IMR-90 (cell line): ENCODE data around the gene LINGO1. TPM values are rescaled to one million over a fixed set of nuclear protein-coding genes. Genes with fewer than 3 reads are reported as not detected.

Experiments used
- ATAC-seq: fragments of 200-7000 bp; cut with Tn5 transposase; 2 replicates; pipeline ENCODE4 v1.9.1; 2020; ENCODE audit warnings: low read depth, mild to moderate bottlenecking, moderate library complexity
- BruUV-seq: library from RNA; stranded (reverse); fragments of 400-500 nt; replicated peaks from 2 replicates; lab custom pipeline; 2021; lab: Mats Ljungman, UMichigan
- CTCF ChIA-PET: fragments of 300-600 bp; formaldehyde crosslinking; extraction: SDS; loops from one replicate; lab custom pipeline; 2021; ENCODE audit warnings: antibody characterized with exemption; lab: Yijun Ruan, JAX
- POLR2A ChIA-PET: fragments of 300-600 bp; sonication (Branson Sonifier 250); formaldehyde crosslinking; loops from one replicate; lab custom pipeline; 2022; ENCODE audit warnings: antibody characterized with exemption; ENCODE audit not compliant: unreplicated experiment; lab: Charles Lee
- DNase-seq: peaks from one replicate; pipeline ENCODE4 v3.0.0; 2013
- H2AFZ ChIP-seq: replicated peaks from 2 replicates; pipeline ENCODE3; 2013; ENCODE audit warnings: low read length, mild to moderate bottlenecking; ENCODE audit not compliant: poor library complexity
- H2AK5ac ChIP-seq: 2 replicates; pipeline ENCODE4 v1.6.1; 2013; ENCODE audit warnings: low read depth, low read length, inconsistent platforms
- H2AK9ac ChIP-seq: replicated peaks from 2 replicates; pipeline ENCODE3; 2013; ENCODE audit warnings: mild to moderate bottlenecking, low read depth, low read length, moderate library complexity; ENCODE audit not compliant: poor library complexity
- H2BK120ac ChIP-seq: 2 replicates; pipeline ENCODE4 v1.6.1; 2013; ENCODE audit warnings: low read depth, low read length, inconsistent platforms
- H2BK15ac ChIP-seq: 3 replicates; pipeline ENCODE4 v1.6.1; 2013; ENCODE audit warnings: low read depth, low read length, inconsistent platforms
- H2BK20ac ChIP-seq: 2 replicates; pipeline ENCODE4 v1.6.1; 2013; ENCODE audit warnings: low read depth, mild to moderate bottlenecking, inconsistent platforms, low read length, moderate library complexity
- H2BK5ac ChIP-seq: 2 replicates; pipeline ENCODE4 v1.6.1; 2013; ENCODE audit warnings: mild to moderate bottlenecking, low read depth, low read length, inconsistent platforms; ENCODE audit not compliant: poor library complexity, severe bottlenecking
- H3K14ac ChIP-seq: replicated peaks from 2 replicates; pipeline ENCODE4 v1.6.1; 2013; ENCODE audit warnings: low read depth, low read length, inconsistent platforms
- H3K18ac ChIP-seq: 2 replicates; pipeline ENCODE4 v1.6.1; 2013; ENCODE audit warnings: low read depth, low read length, control low read depth
- H3K23ac ChIP-seq: 2 replicates; pipeline ENCODE4 v1.6.1; 2013; ENCODE audit warnings: low read depth, low read length, inconsistent platforms
- H3K27ac ChIP-seq: 2 replicates; pipeline ENCODE4 v1.5.1; 2013; ENCODE audit warnings: mild to moderate bottlenecking, control low read depth, low read length; ENCODE audit not compliant: insufficient read depth
- H3K27me3 ChIP-seq: 2 replicates; pipeline ENCODE4 v1.6.1; 2013; ENCODE audit warnings: low read length; ENCODE audit not compliant: control insufficient read depth, insufficient read depth
- H3K36me3 ChIP-seq: 2 replicates; pipeline ENCODE4 v1.6.1; 2013; ENCODE audit warnings: low read length, mixed read lengths; ENCODE audit not compliant: control insufficient read depth, insufficient read depth
- H3K4ac ChIP-seq: 2 replicates; pipeline ENCODE4 v1.6.1; 2013; ENCODE audit warnings: low read depth, low read length, inconsistent platforms
- H3K4me1 ChIP-seq: 2 replicates; pipeline ENCODE4 v1.6.1; 2013; ENCODE audit warnings: low read length, mixed read lengths; ENCODE audit not compliant: control insufficient read depth, insufficient read depth
- H3K4me2 ChIP-seq: 2 replicates; pipeline ENCODE4 v1.6.1; 2013; ENCODE audit warnings: low read depth, mild to moderate bottlenecking, control low read depth, low read length, moderate library complexity
- H3K4me3 ChIP-seq: 2 replicates; pipeline ENCODE4 v1.5.1; 2013; ENCODE audit warnings: low read depth, mild to moderate bottlenecking, control low read depth, low read length, moderate library complexity; ENCODE audit not compliant: insufficient read depth
- H3K56ac ChIP-seq: 2 replicates; pipeline ENCODE4 v1.6.1; 2013; ENCODE audit warnings: low read length, inconsistent platforms; ENCODE audit not compliant: insufficient read depth; ENCODE audit errors: extremely low read depth
- H3K79me1 ChIP-seq, 2 experiments: 2 replicates each; pipeline ENCODE4 v1.6.1; 2013; ENCODE audit warnings: low read length in 2 of 2, inconsistent platforms in 1 of 2, low read depth in 1 of 2
- H3K9ac ChIP-seq: 2 replicates; pipeline ENCODE4 v1.6.1; 2013; ENCODE audit warnings: low read depth, low read length, control low read depth
- H3K9me1 ChIP-seq: 2 replicates; pipeline ENCODE4 v1.6.1; 2013; ENCODE audit warnings: low read length, inconsistent platforms; ENCODE audit not compliant: insufficient read depth
- H3K9me3 ChIP-seq: 2 replicates; pipeline ENCODE4 v1.6.1; 2013; ENCODE audit warnings: low read length; ENCODE audit not compliant: control insufficient read depth, insufficient read depth
- H4K20me1 ChIP-seq: 2 replicates; pipeline ENCODE4 v1.6.1; 2013; ENCODE audit warnings: low read length, inconsistent platforms; ENCODE audit not compliant: insufficient read depth
- H4K5ac ChIP-seq: 2 replicates; pipeline ENCODE4 v1.6.1; 2013; ENCODE audit warnings: mild to moderate bottlenecking, low read depth, low read length, control low read depth
- H4K8ac ChIP-seq, 2 experiments: 2 replicates each; pipeline ENCODE4 v1.6.1; 2013; ENCODE audit warnings: low read depth in 2 of 2, low read length in 2 of 2, control low read depth in 1 of 2, inconsistent platforms in 1 of 2
- H4K91ac ChIP-seq: 2 replicates; pipeline ENCODE4 v1.6.1; 2013; ENCODE audit warnings: low read depth, low read length, inconsistent platforms; ENCODE audit not compliant: insufficient read depth
- CEBPB ChIP-seq: IDR thresholded peaks from 2 replicates; pipeline ENCODE4 v1.6.1; 2012; ENCODE audit warnings: low read depth, low read length, improper control_type of control experiment
- CHD1 ChIP-seq: IDR thresholded peaks from 2 replicates; pipeline ENCODE4 v1.6.1; 2012; ENCODE audit warnings: low read depth, low read length, improper control_type of control experiment
- FOS ChIP-seq: fragments of 150-350 bp; IDR thresholded peaks from 2 replicates; pipeline ENCODE4 v1.6.1; 2016; ENCODE audit warnings: low read depth, low read length
- MAZ ChIP-seq: IDR thresholded peaks from 2 replicates; pipeline ENCODE4 v1.6.1; 2012; ENCODE audit warnings: low read depth, mild to moderate bottlenecking, low read length, improper control_type of control experiment, moderate library complexity, borderline replicate concordance
- NFE2L2 ChIP-seq: fragments of 150-350 bp; IDR thresholded peaks from 2 replicates; pipeline ENCODE4 v1.6.1; 2016; ENCODE audit warnings: low read depth, mild to moderate bottlenecking, low read length
- RAD21 ChIP-seq: IDR thresholded peaks from 2 replicates; pipeline ENCODE4 v1.6.1; 2012; ENCODE audit warnings: low read length, improper control_type of control experiment
- RCOR1 ChIP-seq: IDR thresholded peaks from 2 replicates; pipeline ENCODE4 v1.6.1; 2012; ENCODE audit warnings: mild to moderate bottlenecking, low read length, improper control_type of control experiment; ENCODE audit not compliant: insufficient replicate concordance
- SMC3 ChIP-seq: fragments of 150-350 bp; IDR thresholded peaks from 2 replicates; pipeline ENCODE4 v1.6.1; 2016; ENCODE audit warnings: low read depth, mild to moderate bottlenecking, antibody characterized with exemption, low read length, moderate library complexity
- WGBS, 2 experiments: methylation state at CpG; one replicate each; pipeline versions ENCODE4 v1.1.5 to v1.1.7; 2013; ENCODE audit warnings: missing lambda C conversion rate in 2 of 2; ENCODE audit not compliant: insufficient read length in 1 of 2; ENCODE audit errors: extremely low coverage in 2 of 2; 5-methylcytosine and 5-hydroxymethylcytosine counted together
- dilution Hi-C: fragments of 300-500 bp; cut with HindIII; formaldehyde crosslinking; loops from one replicate; pipeline ENCODE4 v1.14.3; 2018; ENCODE audit warnings: low sequenced_read_pairs; ENCODE audit not compliant: unreplicated experiment
- in situ Hi-C: fragments of 300-500 bp; cut with MboI; formaldehyde crosslinking; loops from 3 replicates; pipeline ENCODE4 v1.14.3; 2019; ENCODE audit warnings: low sequenced_read_pairs, inconsistent platforms, mixed read lengths
- intact Hi-C: fragments of 100-400 bp; cut with micrococcal nuclease; formaldehyde crosslinking; loops from 2 replicates; pipeline ENCODE4 v1.10.0; 2022
- polyA plus RNA-seq, 3 experiments: library from polyadenylated mRNA; depleted of rRNA; stranded (reverse); fragments of >200 nt; gene quantifications; 2 replicates each; pipeline ENCODE4 v1.2.3, GENCODE V29; 2012; ENCODE audit warnings: low replicate concordance in 1 of 3
- total RNA-seq: library from RNA; depleted of rRNA; stranded (reverse); fragments of >200 nt; gene quantifications from 2 replicates; pipeline ENCODE4 v1.2.3, GENCODE V29; 2012
- TF ChIP-seq, protein P1 (sequence below): fragments of 150-350 bp; IDR thresholded peaks from 2 replicates; pipeline ENCODE4 v1.6.1; 2016; ENCODE audit warnings: low read depth, mild to moderate bottlenecking, low read length, moderate library complexity, borderline replicate concordance
- TF ChIP-seq, protein P2 (sequence below): fragments of 150-350 bp; IDR thresholded peaks from 2 replicates; pipeline ENCODE4 v1.6.1; 2017; ENCODE audit warnings: mild to moderate bottlenecking, antibody characterized with exemption, low read length, low read depth

LINGO1 gene
- total and polyA plus RNA-seq, 2 of the 4 experiments (the other 2 are of a cell fraction): 0.05 TPM; not detected in 1

DNA sequence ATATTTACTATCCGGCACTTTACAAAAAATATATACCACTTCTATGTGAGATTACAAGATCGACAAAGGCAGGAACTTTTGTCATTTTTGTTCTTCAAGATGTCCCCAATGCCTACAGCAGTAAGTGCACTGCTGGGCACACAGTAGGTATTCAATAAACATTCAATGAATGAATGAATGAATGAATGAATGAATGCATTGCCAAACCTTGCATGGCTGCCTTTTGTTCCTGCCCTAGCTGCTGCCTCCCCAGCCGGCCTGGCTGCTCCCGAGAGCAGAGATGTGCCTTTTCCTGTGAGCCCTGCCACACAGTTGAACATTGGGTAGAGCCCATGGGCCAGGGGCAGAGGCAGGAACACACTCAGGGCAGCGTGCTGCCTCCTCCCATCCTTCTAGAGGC lies 37.5 kb downstream of the LINGO1 start:
- Histone ChIP-seq H3K4me2 (no peak overlapping the region), H3K4me1 (no peaks in the 10 kb centered on the region), H3K36me3 (no peaks in the 10 kb centered on the region), H4K91ac (no peak overlapping the region), H3K9me1 (no peaks in the 10 kb centered on the region), H2BK120ac (no peak overlapping the region), H2AFZ (no peak overlapping the region), H2BK15ac (no peak overlapping the region), H3K9me3 (no peaks in the 10 kb centered on the region), H2AK9ac (no peak overlapping the region), H3K14ac (no peak overlapping the region), H3K56ac (no peak overlapping the region), H3K4me3 (no peak overlapping the region), H2BK20ac (no peak overlapping the region), H2BK5ac (no peak overlapping the region), H3K9ac (no peak overlapping the region), H3K79me1 (no peaks in the 10 kb centered on the region), H3K27ac (no peak overlapping the region), H4K8ac (no peak overlapping the region), H4K5ac (no peak overlapping the region), H2AK5ac (no peak overlapping the region), H4K20me1 (no peaks in the 10 kb centered on the region), H3K4ac (no peak overlapping the region), H3K23ac (no peak overlapping the region), H3K18ac (no peak overlapping the region), H3K27me3 (peaks cover 16% of the 10 kb centered on the region)
- ChIA-PET CTCF (no interaction called here), POLR2A (no interaction called here)
- dilution Hi-C loops (no loop called here), intact Hi-C loops (no loop called here), in situ Hi-C loops (no loop called here)
- DNase-seq: no peak
- ATAC-seq: no peak
- BruUV-seq: no TSS peak
- no CpG with 5 or more reads among the region's 5 CpGs for WGBS, 2 experiments
- TF ChIP-seq, protein P1, sequence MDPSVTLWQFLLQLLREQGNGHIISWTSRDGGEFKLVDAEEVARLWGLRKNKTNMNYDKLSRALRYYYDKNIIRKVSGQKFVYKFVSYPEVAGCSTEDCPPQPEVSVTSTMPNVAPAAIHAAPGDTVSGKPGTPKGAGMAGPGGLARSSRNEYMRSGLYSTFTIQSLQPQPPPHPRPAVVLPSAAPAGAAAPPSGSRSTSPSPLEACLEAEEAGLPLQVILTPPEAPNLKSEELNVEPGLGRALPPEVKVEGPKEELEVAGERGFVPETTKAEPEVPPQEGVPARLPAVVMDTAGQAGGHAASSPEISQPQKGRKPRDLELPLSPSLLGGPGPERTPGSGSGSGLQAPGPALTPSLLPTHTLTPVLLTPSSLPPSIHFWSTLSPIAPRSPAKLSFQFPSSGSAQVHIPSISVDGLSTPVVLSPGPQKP: no peak
- TF ChIP-seq, protein P2, sequence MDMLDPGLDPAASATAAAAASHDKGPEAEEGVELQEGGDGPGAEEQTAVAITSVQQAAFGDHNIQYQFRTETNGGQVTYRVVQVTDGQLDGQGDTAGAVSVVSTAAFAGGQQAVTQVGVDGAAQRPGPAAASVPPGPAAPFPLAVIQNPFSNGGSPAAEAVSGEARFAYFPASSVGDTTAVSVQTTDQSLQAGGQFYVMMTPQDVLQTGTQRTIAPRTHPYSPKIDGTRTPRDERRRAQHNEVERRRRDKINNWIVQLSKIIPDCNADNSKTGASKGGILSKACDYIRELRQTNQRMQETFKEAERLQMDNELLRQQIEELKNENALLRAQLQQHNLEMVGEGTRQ: no peak
- TF ChIP-seq CEBPB (no peak), FOS (no peak), RCOR1 (no peak), MAZ (no peak), SMC3 (no peak), CHD1 (no peak), RAD21 (no peak), NFE2L2 (no peak)
